Transverse colon (tissue), 4 donors: ENCODE results near the gene AARS1. TPM values are rescaled to one million over a fixed set of nuclear protein-coding genes. Genes with fewer than 3 reads are reported as not detected.
"Not testable (repeated sequence)": the region's sequence is repeated elsewhere in the genome, so short reads cannot be mapped to it uniquely, and the experiment has no call there.

Experiments
- DNase-seq: peaks from one replicate; pipeline ENCODE4 v3.0.0-alpha.2; 2019
- H3K27ac ChIP-seq, 4 donors: fragments of 200-600 bp; sonication (generic); 2 replicates each; pipeline ENCODE4 v1.5.1; 2016 to 2018; ENCODE audit warnings: inconsistent platforms in 4 of 4
- H3K27me3 ChIP-seq: fragments of 200-600 bp; sonication (generic); 2 replicates; pipeline ENCODE4 v1.5.1; 2017; ENCODE audit warnings: inconsistent platforms
- H3K36me3 ChIP-seq, 4 donors: fragments of 200-600 bp; sonication (generic); 2 replicates each; pipeline ENCODE4 v1.5.1; 2017 to 2019; ENCODE audit warnings: inconsistent platforms in 4 of 4
- H3K4me1 ChIP-seq, 4 donors: fragments of 200-600 bp; sonication (generic); 2 replicates each; pipeline ENCODE4 v1.5.1; 2017 to 2020; ENCODE audit warnings: inconsistent platforms in 4 of 4
- H3K4me3 ChIP-seq, 4 donors: fragments of 200-600 bp; sonication (generic); 1 replicate in 1 of 4; 2 replicates in 3 of 4; pipeline versions ENCODE4 v1.5.1 to v1.6.1; 2017 to 2019; ENCODE audit warnings: inconsistent platforms in 4 of 4
- H3K9me3 ChIP-seq, 2 donors: fragments of 200-600 bp; sonication (generic); 2 replicates each; pipeline ENCODE4 v1.5.1; 2017 to 2019; ENCODE audit warnings: inconsistent platforms in 2 of 2
- EP300 ChIP-seq: sonication (generic); formaldehyde crosslinking; IDR thresholded peaks from one replicate; pipeline ENCODE4 v1.6.1; 2017; ENCODE audit warnings: antibody characterized with exemption, low read depth
- POLR2A ChIP-seq: fragments of 450-650 bp; IDR thresholded peaks from one replicate; pipeline ENCODE4 v1.6.1; 2016; ENCODE audit warnings: antibody characterized with exemption, mild to moderate bottlenecking, moderate library complexity
- POLR2AphosphoS5 ChIP-seq, 3 donors: sonication (generic); formaldehyde crosslinking; IDR thresholded peaks; one replicate each; pipeline ENCODE4 v1.6.1; 2016; ENCODE audit warnings: antibody characterized with exemption in 3 of 3
- WGBS, 2 donors: methylation state at CpG; one replicate each; pipeline ENCODE4 v1.1.5; 2018; ENCODE audit warnings: low coverage in 1 of 2; 5-methylcytosine and 5-hydroxymethylcytosine counted together
- in situ Hi-C, 4 donors: fragments of 200-750 bp; cut with MboI; loops; one replicate each; pipeline versions ENCODE4 v1.15.0 to v1.15.1; 2017; ENCODE audit warnings: low sequenced_read_pairs in 3 of 4, low pct_ligation_motif_present in 1 of 4, low pct_unique_long_range_greater_than_20kb in 1 of 4
- intact Hi-C: fragments of 100-400 bp; cut with DNase I; formaldehyde crosslinking; loops from one replicate; pipeline ENCODE4 v1.15.1; 2023; ENCODE audit warnings: low total_unique reads
- total RNA-seq, 4 donors: library from RNA; depleted of rRNA; stranded (reverse); fragments of >200 nt; gene quantifications; one replicate each; pipeline ENCODE4 v1.1.0, GENCODE V29; 2016
- TF ChIP-seq, protein P1 (sequence below), 5 experiments: fragments of 200-600 bp in 3 of 5; fragments of 450-650 bp in 2 of 5; sonication (generic) in 3 of 5; IDR thresholded peaks; 1 replicate in 2 of 5; 2 replicates in 3 of 5; pipeline ENCODE4 v1.5.1; 2016 to 2017; ENCODE audit warnings: antibody characterized with exemption in 5 of 5, inconsistent platforms in 3 of 5, mild to moderate bottlenecking in 2 of 5, moderate library complexity in 1 of 5

The AARS1 gene
- total RNA-seq, 4 donors from 2014 or later: 38.5 to 77.5 (median 54.6) TPM

GRCh38 chr16:70250748-70251628 lies 38.3 kb downstream of the AARS1 start:
- in situ Hi-C loops (loop anchor here in 1 of 4 donors (25.0 kb wide), 1 partner anchor 89 kb away; the partner anchor contains the start of gene CLEC18C), intact Hi-C loops (loop anchor here (10.0 kb wide), 1 partner anchor 86 kb away; no protein-coding TSS in a partner anchor)
- Histone ChIP-seq H3K4me3 (peak overlapping the region; percentile 62 to 72 (median 68)), H3K27me3 (no peaks in the 10 kb centered on the region), H3K36me3 (peaks cover 0 to 19% (median 9%) of the 10 kb centered on the region in 4 donors), H3K4me1 (peaks cover 14 to 27% (median 21%) of the 10 kb centered on the region in 4 donors), H3K9me3 (no peaks in the 10 kb centered on the region), H3K27ac (peak overlapping the region; percentile 90 to 98 (median 94))
- 1% methylated on average over 26 of the region's 92 CpGs; no CpG with 5 or more reads in 1 of the 2 donors for WGBS, 2 donors
- DNase-seq: peak; percentile 51
- TF ChIP-seq, protein P1, sequence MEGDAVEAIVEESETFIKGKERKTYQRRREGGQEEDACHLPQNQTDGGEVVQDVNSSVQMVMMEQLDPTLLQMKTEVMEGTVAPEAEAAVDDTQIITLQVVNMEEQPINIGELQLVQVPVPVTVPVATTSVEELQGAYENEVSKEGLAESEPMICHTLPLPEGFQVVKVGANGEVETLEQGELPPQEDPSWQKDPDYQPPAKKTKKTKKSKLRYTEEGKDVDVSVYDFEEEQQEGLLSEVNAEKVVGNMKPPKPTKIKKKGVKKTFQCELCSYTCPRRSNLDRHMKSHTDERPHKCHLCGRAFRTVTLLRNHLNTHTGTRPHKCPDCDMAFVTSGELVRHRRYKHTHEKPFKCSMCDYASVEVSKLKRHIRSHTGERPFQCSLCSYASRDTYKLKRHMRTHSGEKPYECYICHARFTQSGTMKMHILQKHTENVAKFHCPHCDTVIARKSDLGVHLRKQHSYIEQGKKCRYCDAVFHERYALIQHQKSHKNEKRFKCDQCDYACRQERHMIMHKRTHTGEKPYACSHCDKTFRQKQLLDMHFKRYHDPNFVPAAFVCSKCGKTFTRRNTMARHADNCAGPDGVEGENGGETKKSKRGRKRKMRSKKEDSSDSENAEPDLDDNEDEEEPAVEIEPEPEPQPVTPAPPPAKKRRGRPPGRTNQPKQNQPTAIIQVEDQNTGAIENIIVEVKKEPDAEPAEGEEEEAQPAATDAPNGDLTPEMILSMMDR (IDR thresholded peaks at IDR 0.05): no peak
- TF ChIP-seq EP300: no peak
- no peak for TF ChIP-seq POLR2AphosphoS5 (IDR thresholded peaks at IDR 0.05)
- no peak for TF ChIP-seq POLR2A

GRCh38 chr16:70249697-70250096 lies 39.6 kb downstream of the AARS1 start:
- intact Hi-C loops: loop anchor here (10.0 kb wide), 1 partner anchor 85 kb away; no protein-coding TSS in a partner anchor
- peak overlapping the region in 1 of 4 donors; percentile 91 for H3K27ac ChIP-seq

GRCh38 chr16:70238773-70239172 lies 50.5 kb downstream of the AARS1 start:
- DNase-seq, H3K9me3 ChIP-seq, in situ Hi-C loops, H3K27me3 ChIP-seq, H3K4me1 ChIP-seq, intact Hi-C loops, H3K4me3 ChIP-seq, H3K27ac ChIP-seq: not testable (repeated sequence)
- H3K36me3 ChIP-seq: peaks cover 0 to 11% (median 0%) of the 10 kb centered on the region in 4 donors

More at GRCh38 chr16:70249697-70250096, 39.6 kb downstream of the AARS1 start:
- Histone ChIP-seq H3K4me1 (peaks cover 14 to 27% (median 21%) of the 10 kb centered on the region in 4 donors), H3K36me3 (peaks cover 0 to 11% (median 5%) of the 10 kb centered on the region in 4 donors), H3K4me3 (peak overlapping the region in 1 of 4 donors; percentile 65)
- WGBS, 2 donors: 42 to 69% methylated on average over 1 to 4 of the region's 4 CpGs
- H3K27me3 ChIP-seq, H3K9me3 ChIP-seq, DNase-seq: not testable (repeated sequence)
- in situ Hi-C loops: loop anchor here in 1 of 4 donors (25.0 kb wide), 1 partner anchor 87 kb away; the partner anchor contains the start of gene CLEC18C

DNA sequence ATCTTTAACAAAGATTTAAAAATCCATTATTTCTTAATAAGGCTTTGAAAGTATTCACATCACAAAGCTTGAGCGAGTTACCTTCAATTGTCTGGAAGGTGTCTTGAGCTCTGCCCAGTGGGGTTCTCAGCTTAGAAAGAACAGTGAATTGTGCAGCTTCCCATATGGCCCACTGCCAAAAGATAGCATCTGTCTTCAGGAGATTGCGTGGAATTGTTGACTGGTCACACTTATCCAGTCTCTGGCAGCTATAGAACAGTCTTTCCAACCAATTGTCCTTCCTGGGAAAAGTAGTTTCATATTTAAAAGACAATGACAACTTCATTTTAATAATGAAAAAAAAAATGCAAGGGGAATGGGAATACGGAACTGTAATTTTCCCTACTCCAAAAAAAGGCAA lies 57.5 kb downstream of the AARS1 start:
- in situ Hi-C loops, H3K27me3 ChIP-seq, H3K9me3 ChIP-seq, H3K4me1 ChIP-seq, DNase-seq, H3K27ac ChIP-seq, H3K4me3 ChIP-seq, intact Hi-C loops: not testable (repeated sequence)
- peaks cover 0 to 13% (median 2%) of the 10 kb centered on the region in 4 donors for H3K36me3 ChIP-seq
- 78 to 100% methylated on average over 1 to 3 of the region's 3 CpGs for WGBS, 2 donors

DNA sequence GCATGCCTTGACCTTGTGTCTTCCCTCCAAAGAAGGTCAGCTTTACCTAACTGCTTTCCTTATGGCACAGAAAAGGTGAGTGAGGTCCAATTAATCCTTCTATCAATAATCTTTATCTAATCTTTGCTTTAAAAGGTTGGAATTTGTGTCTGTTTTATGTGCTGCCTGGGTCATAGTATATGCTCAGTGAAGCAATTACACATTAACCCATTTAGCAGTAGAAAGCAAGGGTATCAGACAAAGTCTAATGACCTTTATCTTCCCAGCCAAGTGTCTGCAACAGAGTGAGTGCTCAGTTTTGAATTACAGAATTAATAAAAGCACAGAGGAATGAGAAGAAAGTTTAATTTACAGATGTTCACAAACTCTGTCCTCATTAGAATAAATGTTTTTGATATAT lies 63.3 kb downstream of the AARS1 start:
- DNase-seq, H3K9me3 ChIP-seq, H3K27ac ChIP-seq, in situ Hi-C loops, H3K27me3 ChIP-seq, H3K4me3 ChIP-seq, intact Hi-C loops, H3K4me1 ChIP-seq: not testable (repeated sequence)
- peaks cover 0 to 11% (median 3%) of the 10 kb centered on the region in 4 donors for H3K36me3 ChIP-seq

GRCh38 chr16:70225430-70225829 lies 63.9 kb downstream of the AARS1 start:
- 94 to 100% methylated on average over 2 to 4 of the region's 4 CpGs for WGBS, 2 donors
- intact Hi-C loops, H3K27ac ChIP-seq, H3K27me3 ChIP-seq, DNase-seq, in situ Hi-C loops, H3K4me3 ChIP-seq, H3K4me1 ChIP-seq, H3K9me3 ChIP-seq: not testable (repeated sequence)
- H3K36me3 ChIP-seq: peaks cover 0 to 11% (median 3%) of the 10 kb centered on the region in 4 donors

- intact Hi-C loops, H3K4me3 ChIP-seq, H3K27ac ChIP-seq, DNase-seq, H3K4me1 ChIP-seq, H3K27me3 ChIP-seq, in situ Hi-C loops, H3K9me3 ChIP-seq: not testable (repeated sequence)
- 97% methylated on average over 18 of the region's 24 CpGs; no CpG with 5 or more reads in 1 of the 2 donors for WGBS, 2 donors
- H3K36me3 ChIP-seq: peaks cover 0 to 11% (median 4%) of the 10 kb centered on the region in 4 donors
Observed at GRCh38 chr16:70224645-70225044, 64.7 kb downstream of the AARS1 start.

- H3K9me3 ChIP-seq, DNase-seq, H3K27me3 ChIP-seq, in situ Hi-C loops, intact Hi-C loops, H3K27ac ChIP-seq, H3K4me1 ChIP-seq, H3K4me3 ChIP-seq: not testable (repeated sequence)
- H3K36me3 ChIP-seq: peaks cover 0 to 11% (median 5%) of the 10 kb centered on the region in 4 donors
- WGBS, 2 donors: 67% methylated on average over 1 of the region's 3 CpGs; no CpG with 5 or more reads in 1 of the 2 donors
Observed at GRCh38 chr16:70223971-70224513, 65.3 kb downstream of the AARS1 start.

- H3K9me3 ChIP-seq, H3K27me3 ChIP-seq, H3K4me3 ChIP-seq, in situ Hi-C loops, intact Hi-C loops, H3K4me1 ChIP-seq, DNase-seq, H3K27ac ChIP-seq: not testable (repeated sequence)
- WGBS, 2 donors: 50% methylated on average over 1 of the region's 2 CpGs; no CpG with 5 or more reads in 1 of the 2 donors
- H3K36me3 ChIP-seq: peaks cover 0 to 11% (median 5%) of the 10 kb centered on the region in 4 donors
Observed at GRCh38 chr16:70223216-70223615, 66.1 kb downstream of the AARS1 start.
